HG02973 (cell line): ENCODE results near the gene ANKRD2.
"Not testable (repeated sequence)": the region's sequence is repeated elsewhere in the genome, so short reads cannot be mapped to it uniquely, and the experiment has no call there.

ENCODE experiments used
- ATAC-seq: cut with Tn5 transposase; IDR thresholded peaks from one replicate; pipeline ENCODE4 v1.9.1; 2021; ENCODE audit warnings: moderate library complexity; ENCODE audit not compliant: unreplicated experiment

Gene ANKRD2

GRCh38 chr10:97546456-97547270 lies 25.9 kb upstream of the ANKRD2 start:
- no peak for ATAC-seq

DNA sequence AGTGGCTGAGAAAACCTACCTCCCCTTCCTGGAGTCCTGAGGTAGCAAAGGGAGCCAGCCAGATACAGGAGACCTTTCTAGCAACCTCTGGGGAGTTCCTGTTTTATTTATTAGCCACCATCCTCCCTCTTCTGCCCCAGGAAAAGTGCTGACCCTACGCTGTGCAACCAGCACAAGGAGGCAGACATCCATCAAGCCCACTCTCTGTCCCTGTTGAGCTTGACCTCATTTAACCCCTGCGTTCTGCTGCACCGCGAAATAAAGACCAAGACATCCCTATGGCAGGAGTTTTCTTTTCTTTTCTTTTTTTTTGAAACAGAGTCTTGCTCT lies 25.3 kb upstream of the ANKRD2 start:
- no peak for ATAC-seq

- no peak for ATAC-seq
Measured at GRCh38 chr10:97547962-97548361, 24.6 kb upstream of the ANKRD2 start.

- no peak for ATAC-seq
Measured at GRCh38 chr10:97548828-97549455, 23.6 kb upstream of the ANKRD2 start.

DNA sequence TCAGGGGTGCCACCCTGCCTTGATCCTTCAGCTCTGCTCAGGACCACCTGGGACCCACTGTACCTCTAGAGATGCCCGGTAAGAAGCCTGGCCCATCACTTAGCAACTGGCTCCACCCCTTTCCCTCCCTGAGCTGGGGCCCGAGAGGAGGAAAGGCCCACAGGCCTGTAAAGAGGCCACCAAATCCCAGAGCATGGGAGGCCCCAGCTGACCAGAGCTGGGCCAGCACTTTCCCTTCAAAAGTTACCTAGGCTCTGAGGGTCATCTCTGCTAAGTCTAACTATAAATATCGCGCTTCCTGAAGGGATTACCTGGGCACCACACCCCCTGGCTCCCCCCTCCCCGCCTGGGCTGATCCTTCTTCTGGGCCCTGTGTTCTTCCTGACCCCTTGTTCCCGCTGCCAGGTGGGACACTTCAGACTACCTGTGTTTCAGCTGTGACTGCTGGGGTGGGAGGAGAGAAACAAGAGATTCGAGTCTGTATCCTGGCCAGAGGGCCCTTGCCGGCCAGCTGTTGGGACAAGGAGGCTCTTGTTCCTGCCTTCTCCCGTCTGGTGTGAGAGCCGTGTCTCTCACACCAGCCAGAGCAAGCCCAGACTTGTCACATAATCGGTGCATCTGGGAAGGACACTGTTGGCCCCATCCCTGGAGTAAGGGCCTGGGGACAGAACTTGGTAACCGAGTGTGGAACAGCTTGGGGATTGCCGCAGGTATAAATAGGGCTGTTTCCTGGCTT lies 22.8 kb upstream of the ANKRD2 start:
- no peak for ATAC-seq

GRCh38 chr10:97550336-97551149 lies 22.0 kb upstream of the ANKRD2 start:
- no peak for ATAC-seq

GRCh38 chr10:97551271-97551670 lies 21.3 kb upstream of the ANKRD2 start:
- no peak for ATAC-seq

- no peak for ATAC-seq
Measured at GRCh38 chr10:97553575-97554031, 19.0 kb upstream of the ANKRD2 start.

DNA sequence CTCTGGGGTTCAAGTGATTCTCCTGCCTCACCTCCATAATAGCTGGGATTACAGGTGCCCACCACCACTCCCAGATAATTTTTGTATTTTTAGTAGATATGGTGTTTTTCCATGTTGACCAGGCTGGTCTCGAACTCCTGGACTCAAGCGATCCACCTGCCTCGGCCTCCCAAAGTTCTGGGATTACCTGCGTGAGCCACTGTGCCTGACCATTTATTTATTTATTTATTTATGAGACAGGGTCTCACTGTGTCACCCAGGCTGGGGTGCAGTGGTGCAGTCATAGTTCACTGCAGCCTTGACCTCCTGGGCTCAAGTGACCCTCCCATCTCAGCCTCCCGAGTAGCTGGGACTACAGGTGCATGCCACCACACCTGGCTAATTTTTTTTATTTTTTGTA lies 18.2 kb upstream of the ANKRD2 start:
- not testable (repeated sequence) for ATAC-seq

- ATAC-seq = not testable (repeated sequence)
Measured at GRCh38 chr10:97555541-97555940, 17.0 kb upstream of the ANKRD2 start.

DNA sequence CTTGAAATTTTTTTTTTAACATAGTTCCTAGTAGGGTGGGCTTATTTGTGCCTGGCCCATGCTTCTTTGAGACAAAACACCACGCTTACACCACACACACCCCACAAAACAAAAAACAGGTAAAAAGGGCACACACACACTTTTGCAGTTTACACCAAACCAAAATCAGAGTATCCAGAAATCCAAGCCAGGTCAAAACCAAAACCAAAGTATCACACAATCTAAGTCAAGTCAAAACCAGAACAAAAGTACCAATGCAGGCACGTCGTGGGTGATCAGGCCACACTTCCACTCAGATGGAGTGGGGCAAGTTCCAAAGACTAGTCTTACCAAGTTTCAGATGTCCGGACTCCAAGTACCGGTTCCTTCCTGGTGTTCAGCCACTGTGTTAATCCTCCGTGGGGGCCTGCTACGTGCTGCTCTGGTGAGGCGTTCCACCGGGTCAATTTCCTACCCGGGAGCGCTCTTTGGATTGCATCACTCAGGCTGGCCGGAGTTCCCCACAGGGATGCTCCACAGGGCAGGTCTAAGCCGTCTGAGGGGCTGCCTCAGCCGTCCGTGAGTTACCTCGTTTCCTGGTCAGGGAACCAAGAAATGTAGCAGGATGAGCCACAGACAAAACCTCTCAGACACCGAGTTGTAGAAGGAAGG lies 11.7 kb upstream of the ANKRD2 start:
- ATAC-seq = not testable (repeated sequence)

- ATAC-seq = not testable (repeated sequence)
Measured at GRCh38 chr10:97561386-97562077, 11.0 kb upstream of the ANKRD2 start.

DNA sequence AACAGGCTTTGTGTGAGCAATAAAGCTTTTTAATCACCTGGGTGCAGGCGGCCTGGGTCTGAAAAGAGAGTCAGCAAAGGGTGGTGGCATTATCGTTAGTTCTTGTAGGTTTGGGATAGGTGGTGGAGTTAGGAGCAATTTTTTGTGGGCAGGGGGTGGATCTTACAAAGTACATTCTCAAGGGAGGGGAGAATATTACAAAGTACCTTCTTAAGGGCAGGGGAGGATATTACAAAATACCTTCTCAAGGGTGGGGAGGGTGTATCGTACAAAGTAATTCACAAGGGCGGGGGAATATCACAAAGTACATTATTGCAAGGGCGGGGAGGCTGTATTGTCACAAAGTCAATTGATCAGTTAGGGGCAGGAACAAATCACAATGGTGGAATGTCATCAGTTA lies 10.2 kb upstream of the ANKRD2 start:
- not testable (repeated sequence) for ATAC-seq

DNA sequence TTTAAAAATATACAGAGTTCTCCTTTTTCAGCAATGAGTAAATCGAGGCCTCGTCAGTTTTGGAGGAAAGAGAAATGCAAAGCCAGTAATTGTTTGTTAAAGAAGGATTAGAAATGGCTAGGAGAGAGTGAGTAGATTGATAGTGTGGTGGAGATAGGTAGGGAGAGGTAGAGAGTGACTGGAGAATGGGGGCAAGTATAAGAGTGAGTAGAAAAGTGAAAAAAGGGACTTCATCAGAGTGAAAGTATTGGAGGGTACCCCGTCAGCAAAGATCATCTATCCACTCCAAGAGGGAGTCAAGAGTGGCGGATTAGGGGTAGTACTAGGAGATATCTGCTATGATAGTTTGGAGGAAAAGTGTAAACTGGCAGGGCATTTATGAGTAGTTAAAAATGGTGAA lies 9.2 kb upstream of the ANKRD2 start:
- ATAC-seq = no peak

GRCh38 chr10:97564776-97565175 lies 7.8 kb upstream of the ANKRD2 start:
- ATAC-seq = no peak

DNA sequence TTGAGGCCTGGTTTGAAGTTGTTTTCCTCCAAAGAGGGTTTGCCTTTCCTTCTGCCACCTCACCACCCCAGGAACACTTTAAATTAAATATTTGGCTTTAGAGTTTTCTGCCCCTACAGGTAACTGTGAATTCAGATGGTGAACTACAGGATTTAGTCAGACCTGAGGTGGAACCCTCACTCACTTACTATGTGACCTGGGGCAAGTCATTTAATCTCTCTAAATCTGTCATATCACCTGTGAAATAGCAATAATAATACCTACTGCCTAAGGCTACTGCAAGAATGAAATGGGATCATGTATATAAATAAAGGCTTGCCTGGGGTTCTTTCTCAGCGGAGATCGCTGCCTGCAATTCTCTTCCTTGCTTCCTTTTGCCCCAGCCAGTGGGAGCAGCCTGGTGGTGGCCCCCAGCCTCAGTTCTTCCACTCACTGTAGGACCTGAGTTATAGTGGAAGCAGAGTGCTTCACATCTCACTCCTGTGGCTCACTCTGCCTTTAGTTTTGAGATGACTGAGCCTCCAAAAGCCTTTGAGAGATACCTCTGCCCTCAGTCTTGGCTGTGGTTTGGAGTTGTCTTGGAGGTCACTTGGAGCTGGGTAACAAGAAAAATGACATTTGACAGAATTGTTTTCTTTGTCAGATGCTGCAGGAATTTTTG lies 6.1 kb upstream of the ANKRD2 start:
- ATAC-seq = no peak

- no peak for ATAC-seq
Measured at GRCh38 chr10:97567891-97568290, 4.7 kb upstream of the ANKRD2 start.

- no peak for ATAC-seq
Measured at GRCh38 chr10:97570146-97570788, 2.3 kb upstream of the ANKRD2 start.
